ENCODE results near the gene CAMK2G.
A peak's percentile ranks its signal among the peaks of the same experiment; 100 is the strongest.

The CAMK2G gene

DNA sequence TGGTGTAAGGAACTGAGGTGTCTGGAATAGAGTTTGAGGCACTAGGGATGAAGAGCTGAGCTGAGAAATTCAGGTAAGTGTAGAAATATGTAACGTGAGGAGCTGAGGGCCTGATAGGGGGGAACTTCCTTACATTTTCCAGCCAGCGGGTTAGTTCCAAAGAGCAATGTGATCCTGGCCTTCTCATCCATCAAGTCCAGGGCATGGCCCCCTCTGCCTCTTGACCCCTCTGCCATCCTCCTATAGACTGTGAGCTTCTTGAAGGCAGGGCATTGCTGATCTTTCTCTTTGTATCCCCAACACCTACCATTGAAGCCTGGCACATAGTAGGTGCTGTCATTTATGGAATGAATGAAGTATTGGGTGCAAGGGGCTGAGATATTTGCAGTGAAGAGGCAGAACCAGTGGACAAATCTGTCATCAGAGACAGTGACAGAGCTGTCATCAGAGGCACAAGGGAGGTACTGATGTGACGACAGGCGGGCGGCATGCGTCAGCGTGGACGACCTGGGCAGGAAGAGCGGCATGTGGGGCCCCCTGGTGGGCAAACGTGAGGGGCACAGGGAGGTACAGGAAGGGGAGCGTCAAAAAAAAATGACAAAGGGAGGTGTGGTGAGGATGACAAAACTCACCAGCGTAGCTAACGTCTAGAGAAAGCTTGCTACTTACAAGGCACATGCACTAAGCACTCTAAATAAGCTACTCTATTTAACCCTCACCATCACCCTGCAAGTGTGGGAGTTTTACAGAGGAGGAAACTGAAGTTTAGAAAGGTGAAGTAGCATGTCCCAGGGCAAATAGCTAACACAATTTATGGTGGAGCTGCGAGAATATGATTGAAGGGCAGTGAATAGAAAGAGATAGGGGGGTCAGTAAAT, 5.2 kb upstream of the CAMK2G start:
- DNase-seq, result peak; percentile 91

DNA sequence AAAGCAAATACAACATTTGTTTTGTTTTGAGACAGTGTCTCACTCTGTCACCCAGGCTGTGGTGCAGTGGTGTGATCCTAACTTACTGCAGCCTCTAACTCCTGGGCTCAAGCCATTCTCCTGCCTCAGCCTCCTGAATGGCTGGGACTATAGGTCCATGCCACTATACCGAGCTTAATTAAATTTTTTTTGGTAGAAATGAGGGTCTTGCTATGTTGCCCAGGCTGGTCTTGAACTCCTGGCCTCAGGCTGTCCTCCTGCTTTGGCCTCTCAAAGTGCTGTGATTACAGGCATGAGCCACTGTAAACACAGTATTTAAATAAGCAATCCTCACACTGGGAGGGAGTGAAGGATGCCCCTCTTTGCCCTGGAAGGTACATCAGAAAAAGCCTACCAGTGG, 4.0 kb upstream of the CAMK2G start:
- no peak for DNase-seq

DNA sequence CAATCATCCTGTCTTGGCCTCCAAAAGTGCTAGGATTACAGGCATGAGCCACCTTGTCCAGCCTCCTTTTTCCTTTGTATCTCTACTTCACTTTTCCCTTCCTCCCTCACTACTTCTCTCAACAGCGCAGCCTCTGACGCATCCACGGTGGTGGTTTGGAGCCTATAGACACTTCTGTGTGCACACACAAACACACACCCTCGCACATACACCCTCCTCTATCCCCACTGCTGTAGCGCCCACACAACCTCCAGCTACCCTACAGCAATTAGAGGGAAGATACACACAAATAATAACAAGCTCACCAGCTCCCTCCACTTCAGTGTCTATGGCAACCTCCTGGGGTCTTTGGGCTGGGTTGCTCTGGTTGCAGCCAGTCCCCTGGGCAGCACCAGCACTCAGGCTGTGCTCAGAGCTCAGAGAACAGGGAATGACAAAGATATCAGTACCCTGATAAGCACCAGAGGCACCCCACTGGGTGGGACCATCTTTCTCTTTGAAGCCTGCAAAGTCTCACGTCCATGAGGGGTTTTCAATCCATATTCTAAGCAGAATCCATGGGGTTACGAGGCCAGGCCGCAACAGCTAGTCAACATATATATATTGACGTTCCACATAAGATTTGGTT, 3.3 kb upstream of the CAMK2G start:
- no peak for DNase-seq

DNA sequence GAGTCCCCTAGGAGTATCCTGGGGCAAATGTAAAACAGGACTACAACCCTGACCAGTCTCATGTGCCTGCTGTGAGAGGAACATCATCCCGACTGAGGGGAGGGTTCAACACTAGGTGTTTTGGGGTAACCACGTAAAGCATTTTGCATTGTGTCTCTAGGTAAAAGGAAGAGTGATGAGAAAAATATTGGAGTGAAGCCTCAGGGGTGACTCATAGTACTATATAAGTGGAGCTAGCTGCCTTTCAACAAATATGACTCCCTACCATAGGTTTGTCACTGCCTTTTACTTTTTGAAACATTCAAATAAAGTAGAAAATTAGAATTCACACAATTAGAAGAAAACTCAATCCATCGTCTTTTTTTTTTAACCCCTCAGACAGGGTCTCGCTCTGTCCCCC, 2.6 kb upstream of the CAMK2G start:
- DNase-seq, result no peak

DNA sequence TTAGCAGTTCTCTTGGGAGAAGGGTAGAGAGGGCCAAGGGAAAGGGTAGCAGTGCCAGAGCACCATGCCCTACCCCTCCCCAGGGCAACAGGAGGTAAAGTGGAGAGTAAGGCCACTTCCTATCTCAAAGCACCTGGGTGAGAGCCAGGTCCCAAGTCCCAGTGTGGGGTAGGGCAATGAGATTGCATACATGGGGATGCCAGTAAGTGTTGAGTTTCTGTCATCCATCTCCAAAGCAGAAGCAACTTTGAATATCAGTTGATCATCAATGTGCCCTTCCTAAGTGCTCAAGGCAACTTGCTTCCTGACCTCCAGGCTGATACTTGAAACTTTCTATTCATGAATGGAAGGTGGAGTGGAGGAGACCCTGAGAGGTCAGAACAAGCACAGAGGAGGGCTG, 2.2 kb upstream of the CAMK2G start:
- no peak for DNase-seq

DNA sequence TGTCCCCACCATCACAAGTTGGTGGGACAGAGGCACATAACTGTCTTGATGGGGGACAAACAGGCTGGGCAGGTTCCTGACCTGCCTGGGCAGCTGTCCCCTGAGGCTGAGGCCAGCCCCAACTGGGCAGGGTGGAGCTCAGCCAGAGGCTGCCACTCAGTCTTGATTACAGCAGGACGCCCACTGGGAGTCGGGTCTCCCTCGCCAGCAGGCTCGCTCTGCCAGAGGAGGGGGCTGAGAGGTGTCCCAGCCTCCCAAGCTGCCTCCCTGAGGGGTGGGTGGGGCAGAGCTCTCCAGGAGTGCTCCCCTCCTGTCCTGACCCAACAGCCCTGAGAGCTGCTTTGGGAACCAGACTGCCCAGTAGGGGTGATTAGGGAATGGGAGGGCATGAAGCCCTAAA, 1.8 kb upstream of the CAMK2G start:
- DNase-seq, result no peak

DNA sequence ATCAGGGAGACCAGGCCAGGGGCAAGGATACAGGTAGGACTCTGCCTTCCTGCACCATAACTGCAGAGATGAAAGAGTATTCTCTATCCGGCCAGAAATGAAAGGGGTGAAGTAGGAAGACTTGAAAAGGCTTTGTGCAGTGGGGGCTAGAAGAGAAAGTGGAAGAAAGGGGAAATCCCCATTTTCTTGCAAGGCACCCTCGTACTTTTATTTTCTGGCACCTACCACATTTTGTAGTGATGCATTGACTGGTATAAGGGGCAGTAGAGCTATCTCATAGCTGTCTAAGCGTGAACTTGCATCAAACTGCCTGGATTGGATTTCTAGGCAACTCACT, 752 bp upstream of the CAMK2G start:
- DNase-seq, result peak; percentile 42

DNA sequence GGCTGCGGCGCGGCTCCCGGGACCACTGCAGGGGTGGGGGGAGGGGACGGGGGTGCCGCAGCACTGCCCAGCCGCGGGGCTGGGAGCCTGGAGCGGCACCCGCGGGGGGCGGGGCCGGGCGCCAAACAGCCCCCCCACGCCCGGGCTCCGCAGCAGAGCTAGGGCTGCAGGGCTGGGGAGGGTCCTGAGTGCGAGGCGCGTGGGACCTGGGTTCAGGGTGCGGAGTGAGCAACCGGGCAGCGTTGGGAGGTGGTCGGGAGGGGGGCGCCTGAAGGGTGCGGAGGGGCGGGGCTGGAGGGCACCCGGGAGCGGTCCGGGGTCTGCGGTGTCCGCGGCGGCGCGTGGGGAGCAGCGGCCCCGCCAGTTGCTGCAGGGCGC, 528 bp downstream of the CAMK2G start:
- no peak for DNase-seq

DNA sequence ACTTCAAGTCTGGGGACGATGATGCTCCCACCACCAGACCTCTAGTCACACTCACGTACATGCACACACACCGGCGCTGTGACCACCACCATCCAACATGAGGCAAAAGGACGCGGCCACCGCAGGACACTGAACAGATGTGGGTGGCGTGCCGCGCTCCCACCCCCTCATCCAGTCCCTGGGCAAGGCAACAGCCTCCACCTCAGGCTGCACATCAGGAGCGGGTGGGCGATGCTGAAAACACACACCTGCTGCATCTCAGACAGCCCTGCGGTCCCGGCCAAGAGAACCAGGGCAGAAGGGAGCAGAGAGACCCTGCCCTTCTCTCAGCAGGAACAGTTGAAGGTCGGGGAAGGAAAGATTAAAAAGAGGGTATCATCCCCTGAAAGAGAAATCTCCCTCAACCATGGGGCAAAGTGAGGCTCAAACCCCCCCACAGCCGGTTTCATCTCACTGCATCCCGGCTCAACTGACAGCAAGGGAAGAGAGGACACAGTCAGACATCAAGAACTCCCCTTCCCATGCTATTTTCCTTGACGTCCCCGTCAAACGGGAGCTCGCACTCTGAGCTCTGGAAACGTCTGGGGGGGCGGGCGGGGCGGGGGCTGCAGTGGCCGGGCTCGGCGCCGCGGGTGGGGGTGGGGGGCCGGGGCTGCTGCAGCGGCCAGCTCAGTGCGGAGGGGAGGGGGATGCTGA, 1.1 kb downstream of the CAMK2G start:
- no peak for DNase-seq

DNA sequence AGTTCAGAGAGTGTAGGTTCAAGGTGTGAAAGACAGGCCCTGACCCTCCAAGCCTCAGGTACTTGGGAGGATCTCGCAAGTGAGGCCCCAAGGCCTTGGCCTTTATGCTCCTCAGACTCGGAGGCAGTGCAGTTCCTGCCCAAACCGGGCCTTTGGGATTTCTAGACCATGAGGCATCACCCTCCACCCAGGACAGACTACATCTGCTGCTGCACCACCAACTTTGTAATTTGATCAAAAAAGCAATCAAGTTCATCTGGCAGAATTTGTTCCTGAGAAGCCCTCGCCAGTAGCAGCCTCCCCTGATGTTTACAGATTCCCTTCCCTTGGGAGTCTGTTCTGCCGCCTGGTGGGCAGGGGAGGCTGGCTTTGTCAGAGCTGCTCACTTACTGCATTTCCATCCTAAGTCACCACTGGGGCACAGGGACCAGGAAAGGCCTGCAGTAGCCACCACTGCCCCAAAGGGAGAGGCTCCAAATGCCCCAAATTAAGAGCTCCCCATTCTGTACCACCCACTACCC, 2.1 kb downstream of the CAMK2G start:
- no peak for DNase-seq

DNA sequence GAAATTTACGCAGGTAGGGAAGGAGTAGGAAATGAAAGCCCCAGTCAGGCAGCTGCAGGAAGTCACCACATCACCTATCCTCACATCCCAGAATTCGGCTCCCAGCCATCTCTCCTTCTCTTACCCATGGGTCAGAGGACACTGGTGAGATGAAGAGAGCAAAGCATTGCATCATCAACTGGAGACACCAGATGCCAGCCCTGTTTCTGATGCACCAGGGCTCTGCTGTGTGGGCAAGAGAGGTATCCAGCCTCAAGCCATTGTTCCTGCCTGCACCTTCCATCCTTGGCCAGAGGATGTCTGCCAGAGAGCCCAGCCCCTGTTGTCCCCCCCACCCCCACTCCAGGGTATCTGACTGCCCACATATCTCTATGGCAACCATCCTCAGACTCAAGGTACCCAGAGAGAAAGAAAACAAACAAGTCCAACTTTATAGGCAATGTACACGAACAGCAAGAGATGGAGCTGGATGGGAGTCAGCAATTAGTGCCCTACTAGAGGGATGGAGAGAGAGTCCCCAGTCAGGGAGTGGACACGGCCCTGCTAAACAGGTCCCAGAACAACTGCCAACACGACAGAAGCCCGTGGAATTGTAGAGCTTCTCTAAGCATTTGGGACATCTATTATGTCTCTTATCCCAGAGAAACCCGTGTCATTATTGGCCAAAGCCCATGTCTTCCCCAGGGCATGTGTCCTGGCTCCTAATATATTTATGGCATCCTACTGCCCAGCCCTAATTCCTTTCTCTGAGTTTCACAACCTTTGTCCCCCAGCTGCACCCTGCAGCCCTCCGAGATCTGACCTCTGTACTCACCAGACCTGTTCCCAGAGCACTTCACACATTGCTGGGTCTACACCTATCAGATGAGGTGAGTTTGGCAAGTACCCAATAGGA, 2.8 kb downstream of the CAMK2G start:
- no peak for DNase-seq

DNA sequence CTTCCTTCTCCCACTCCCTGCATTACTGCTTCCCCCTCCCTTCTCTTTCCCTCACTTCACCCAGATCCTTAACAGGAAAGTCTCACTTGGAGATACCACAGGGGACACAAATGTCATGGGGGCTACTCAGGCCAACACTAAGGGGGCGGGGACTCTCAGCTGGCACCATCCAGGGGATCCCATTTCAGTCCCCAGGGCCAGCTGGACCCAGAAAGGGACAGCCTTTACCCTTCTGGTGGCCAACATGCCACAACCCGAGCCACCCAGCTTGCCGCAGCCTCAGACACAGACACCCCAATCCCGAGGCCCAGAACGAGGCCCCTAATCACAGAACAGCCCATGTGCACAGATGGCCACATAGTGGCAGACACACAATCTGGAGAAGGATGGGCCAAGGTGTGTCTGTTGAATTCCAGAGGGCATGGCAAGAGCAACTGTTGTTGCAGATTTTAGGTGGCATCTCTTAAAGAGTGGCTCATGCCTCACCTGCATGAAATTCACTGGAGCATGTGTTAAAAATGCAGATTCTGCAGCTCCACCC, 5.6 kb downstream of the CAMK2G start:
- no peak for DNase-seq

DNA sequence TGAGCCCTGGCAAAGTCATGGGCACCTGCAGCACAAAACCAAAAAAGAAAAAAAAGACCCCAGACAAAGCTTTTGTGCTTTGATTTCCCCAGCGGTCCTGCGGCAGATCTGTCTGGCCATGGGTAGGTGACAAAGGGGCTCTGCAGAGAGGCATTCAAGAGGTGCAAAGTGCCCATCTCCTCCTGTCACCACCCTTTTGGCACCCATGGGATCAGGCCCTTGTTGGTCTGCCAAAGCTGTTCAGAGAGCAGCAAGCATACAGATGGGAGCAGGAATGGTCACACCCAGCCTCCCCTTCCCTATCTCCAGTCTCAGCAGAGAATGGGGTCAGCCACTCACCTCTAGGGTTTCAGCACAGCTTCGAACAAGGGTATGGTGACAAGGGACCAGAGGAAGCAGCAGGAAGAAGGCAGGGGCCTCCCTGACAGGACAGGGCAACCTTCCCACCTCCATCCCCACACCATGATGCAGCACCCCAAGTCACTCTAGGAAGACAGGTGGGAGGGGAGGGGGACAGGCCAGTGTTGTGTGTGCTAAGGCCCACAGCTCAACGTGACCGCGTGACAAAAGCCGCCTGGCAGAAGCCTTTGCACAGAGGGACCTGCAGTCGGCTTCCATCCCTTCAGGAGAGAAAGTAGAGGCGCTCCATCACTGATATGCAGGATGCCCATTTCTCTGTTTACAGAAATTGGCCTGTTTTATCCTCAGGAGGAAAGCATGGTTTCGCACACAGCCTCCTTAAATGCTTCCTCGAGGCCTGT, 6.3 kb downstream of the CAMK2G start:
- no peak for DNase-seq

DNA sequence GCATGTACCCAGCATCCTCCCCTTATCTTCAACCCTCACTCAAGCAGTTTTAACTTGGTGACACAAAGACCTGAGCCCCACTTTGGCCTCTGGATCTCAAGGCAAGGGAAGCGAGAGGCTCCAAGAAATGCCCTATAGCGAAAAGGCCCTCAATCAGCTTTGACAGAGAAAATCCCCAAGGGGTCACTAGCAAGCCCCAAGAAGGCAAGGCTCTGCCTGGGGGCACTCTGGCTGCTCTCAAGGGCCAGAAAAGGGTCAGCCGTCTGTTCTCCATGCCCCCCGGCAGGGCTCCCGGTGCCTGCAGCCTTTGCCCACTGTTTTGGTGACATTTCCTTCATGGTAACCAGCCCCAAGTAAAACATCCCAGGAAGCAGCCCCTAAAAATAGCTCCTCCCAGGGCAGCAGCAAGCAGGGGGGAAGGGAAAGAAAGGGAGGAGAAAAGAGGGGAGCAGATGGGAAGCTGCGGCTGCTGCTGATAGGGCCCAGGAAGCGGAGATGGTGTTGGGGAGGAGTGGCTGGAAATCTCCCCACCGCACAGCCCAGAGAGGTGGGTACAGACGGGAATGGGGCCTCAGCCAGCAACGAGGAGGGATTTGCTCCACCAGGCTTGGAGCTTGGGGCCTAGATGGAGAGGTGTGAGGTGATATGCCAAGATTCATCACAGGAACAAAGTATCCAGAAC, 7.1 kb downstream of the CAMK2G start:
- DNase-seq, result no peak

DNA sequence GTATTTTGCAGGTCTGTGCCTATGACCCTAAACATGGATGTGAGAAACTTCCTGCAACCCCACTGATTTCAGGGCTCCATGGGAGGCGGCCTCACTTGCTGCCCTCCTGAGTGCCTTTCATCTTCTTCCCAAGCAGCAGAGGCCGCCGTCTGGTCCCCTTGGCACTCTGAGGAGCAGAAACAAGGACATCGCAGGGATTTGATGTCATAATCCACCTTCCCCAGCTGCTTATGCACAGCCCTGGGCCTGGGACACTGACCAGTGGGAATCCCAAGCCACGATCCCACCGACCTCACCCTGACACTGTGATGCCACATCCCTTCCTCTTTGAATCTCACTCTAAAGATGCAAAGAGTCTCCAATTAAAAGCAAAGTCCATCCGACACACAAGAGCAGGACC, 7.7 kb downstream of the CAMK2G start:
- DNase-seq, result no peak

DNA sequence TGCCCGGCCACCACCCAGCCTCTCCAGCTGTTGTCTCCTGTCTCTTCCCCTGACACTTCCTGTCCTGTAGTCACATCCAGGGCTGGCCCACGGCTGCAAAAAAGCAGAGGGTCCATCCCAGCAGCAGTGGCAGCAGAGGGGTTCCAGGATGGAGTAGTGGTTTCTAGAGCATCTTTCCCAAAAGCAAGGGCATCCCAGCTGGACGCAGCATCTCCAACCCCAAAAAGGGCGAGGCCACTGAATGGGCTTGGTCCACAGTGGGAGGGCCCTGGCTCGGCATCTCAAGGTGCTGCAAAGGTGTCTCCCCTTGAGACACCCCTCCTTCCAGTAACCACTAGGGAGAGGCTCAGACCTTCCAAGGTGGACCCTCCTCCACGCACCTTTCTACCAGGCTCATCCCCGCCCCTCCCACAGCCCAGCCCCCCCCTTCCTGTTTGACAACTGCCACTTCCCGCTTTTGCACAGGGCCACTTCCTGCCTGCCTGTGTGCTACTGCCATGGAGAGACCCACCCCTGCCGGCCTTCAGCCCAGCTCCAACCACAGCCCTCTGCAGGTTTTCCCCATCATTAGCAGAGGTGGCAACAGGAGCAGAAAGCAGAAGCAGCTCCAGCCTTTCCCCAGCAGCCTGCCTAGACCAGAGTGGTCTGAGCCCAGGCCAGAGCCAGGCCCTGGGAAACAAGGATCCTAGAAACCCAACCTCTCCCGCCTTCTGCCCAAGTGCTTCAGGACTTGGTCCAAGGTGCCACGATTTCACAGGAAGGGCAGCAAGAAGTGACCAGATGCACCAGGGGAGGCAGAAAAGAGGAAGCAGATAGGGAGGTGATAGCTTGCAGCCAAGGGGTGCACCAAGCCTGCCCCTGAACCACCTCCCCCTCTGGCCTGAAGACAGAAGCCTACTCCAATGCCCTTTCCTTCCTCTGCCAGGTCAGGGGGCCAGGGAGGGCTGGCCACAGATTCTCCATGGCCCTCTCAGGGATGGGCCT, 8.6 kb downstream of the CAMK2G start:
- peak; percentile 40 for DNase-seq

DNA sequence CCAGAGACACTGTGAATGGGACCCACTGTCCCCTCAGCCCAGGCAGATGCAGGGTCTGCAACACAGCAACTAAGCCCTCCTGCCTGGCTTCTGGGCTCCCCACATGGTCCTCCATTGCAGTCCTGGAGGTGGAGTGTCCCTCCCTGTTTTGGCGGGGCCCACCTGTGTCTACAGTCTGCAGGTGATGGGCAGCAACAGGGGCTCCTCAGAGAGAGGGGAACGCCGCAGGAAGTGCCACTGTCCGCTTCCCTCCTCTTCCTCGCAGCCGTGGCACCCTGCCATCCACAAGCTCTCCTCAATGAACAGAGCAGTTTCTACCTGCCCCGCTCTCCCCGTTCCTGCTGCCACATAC, 9.3 kb downstream of the CAMK2G start:
- no peak for DNase-seq

DNA sequence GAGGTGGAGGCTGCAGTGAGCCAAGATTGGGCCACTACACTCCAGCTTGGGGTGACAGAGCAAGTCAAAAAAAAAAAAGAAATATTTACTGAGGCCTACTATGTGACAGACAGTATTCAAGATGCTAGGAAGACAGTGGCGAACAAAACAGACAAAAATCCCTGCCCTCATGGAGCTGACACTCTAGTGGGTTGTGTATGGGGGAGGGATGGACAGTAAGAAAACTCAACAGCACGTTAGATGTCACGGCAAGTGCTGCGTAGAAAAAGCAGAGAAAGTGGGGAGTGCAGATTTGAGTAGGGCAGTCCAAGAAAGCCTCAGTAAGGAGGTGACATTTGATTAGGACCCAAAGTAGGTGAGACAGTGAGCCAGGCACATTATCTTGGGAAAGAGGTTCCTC, 10.1 kb downstream of the CAMK2G start:
- DNase-seq, result no peak

DNA sequence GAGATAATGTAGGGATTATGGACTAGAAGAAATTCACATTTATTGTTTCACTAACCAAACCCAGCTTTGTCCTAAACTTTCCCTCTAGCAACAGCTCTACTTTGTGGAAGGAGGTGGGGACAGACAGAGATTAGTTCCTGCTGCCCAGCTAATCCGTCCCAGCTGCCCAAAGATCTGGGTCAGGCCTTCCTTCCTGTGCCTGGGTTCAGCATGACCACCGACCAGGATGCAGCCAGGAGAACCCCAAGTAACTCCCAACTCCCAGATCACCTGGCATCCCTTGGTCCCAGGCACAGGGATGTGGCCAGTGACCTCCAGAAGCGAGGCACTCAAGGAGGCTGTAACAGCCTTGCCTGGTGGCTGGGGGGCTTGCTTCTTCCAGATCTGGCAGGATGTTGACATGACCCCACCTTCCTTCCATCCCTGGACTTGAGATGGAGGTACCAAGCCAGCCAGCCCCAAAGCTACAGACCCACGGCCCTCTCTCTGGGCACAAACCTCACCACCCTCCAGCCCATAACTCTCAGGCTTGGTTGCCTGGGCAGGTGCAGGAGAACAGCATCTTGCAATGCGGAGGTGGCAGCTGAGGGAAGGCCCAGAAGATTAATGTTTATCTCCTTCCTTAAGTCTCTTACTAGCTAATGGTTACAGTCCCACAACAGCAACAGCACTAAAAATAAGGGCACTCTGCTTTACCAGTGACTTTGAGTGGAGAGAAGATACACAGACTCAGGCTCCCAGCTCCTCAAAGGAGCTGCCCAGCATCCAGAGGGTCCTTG, 11.1 kb downstream of the CAMK2G start:
- DNase-seq, result no peak
